Epithelial cell of esophagus (primary cell): Measurements from ENCODE around the gene MON2.

Experiments used
- DNase-seq: peaks from one replicate; pipeline ENCODE4 v3.0.0; 2010; ENCODE audit warnings: low read depth
- H3K4me3 ChIP-seq: 2 replicates; pipeline ENCODE4 v1.5.1; 2011; ENCODE audit warnings: mild to moderate bottlenecking, low read length, control low read depth
- TF ChIP-seq, protein P1 (sequence below): IDR thresholded peaks from 2 replicates; pipeline ENCODE4 v1.5.1; 2011; ENCODE audit warnings: low read depth, mild to moderate bottlenecking, low read length, control low read depth, inconsistent platforms; ENCODE audit not compliant: insufficient read depth; ENCODE audit errors: missing control alignments

MON2 gene, protein sequence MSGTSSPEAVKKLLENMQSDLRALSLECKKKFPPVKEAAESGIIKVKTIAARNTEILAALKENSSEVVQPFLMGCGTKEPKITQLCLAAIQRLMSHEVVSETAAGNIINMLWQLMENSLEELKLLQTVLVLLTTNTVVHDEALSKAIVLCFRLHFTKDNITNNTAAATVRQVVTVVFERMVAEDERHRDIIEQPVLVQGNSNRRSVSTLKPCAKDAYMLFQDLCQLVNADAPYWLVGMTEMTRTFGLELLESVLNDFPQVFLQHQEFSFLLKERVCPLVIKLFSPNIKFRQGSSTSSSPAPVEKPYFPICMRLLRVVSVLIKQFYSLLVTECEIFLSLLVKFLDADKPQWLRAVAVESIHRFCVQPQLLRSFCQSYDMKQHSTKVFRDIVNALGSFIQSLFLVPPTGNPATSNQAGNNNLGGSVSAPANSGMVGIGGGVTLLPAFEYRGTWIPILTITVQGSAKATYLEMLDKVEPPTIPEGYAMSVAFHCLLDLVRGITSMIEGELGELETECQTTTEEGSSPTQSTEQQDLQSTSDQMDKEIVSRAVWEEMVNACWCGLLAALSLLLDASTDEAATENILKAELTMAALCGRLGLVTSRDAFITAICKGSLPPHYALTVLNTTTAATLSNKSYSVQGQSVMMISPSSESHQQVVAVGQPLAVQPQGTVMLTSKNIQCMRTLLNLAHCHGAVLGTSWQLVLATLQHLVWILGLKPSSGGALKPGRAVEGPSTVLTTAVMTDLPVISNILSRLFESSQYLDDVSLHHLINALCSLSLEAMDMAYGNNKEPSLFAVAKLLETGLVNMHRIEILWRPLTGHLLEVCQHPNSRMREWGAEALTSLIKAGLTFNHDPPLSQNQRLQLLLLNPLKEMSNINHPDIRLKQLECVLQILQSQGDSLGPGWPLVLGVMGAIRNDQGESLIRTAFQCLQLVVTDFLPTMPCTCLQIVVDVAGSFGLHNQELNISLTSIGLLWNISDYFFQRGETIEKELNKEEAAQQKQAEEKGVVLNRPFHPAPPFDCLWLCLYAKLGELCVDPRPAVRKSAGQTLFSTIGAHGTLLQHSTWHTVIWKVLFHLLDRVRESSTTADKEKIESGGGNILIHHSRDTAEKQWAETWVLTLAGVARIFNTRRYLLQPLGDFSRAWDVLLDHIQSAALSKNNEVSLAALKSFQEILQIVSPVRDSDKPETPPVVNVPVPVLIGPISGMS (N-terminal part only)

DNA sequence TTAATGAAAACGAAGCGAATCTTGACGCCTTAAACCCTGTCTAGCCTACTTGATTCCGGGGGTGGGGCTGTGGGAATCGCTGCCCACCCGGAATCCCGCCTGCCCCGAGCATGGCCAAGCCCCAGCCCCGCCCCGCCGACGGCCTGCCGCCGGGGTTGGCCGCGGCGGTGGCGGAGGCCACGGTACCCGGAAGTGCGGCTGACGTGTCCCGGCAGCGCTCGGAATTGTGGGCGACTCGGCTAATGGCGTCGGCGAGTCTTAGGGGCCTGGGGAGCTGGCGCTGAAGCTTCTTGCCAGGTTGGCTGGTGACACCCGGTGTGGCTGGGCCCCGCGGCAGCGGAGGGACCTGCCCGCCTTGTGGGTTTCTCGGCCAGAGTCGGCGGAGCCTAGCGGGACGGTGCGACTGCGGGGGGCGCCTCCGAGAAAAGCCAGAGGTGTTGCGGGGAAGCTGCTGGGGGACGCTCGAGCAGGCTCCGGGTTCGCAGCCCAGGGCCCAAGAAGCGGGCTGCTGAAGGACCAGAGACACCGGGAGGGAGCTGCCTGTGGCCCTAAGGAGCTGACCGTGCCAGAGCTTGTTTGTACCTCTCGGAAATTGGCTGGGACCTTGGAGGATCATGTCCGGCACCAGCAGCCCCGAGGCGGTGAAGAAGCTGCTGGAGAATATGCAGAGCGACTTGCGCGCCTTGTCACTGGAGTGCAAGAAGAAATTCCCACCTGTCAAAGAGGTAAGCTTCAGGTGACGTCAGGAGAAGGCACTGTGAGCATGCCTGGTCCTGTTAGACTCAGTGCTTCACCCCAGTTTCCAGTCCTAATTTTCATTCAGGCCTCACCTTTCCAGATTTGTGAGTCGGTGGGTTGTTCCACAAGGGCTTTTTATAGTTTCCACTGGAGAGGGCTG lies at the start of gene MON2:
TSS of gene MON2 (plus strand) at position 233 of the 898 bp plus-strand sequence. CDS start at position 615, 382 bp downstream.
- DNase-seq: peak; percentile 86
- TF ChIP-seq, protein P1, sequence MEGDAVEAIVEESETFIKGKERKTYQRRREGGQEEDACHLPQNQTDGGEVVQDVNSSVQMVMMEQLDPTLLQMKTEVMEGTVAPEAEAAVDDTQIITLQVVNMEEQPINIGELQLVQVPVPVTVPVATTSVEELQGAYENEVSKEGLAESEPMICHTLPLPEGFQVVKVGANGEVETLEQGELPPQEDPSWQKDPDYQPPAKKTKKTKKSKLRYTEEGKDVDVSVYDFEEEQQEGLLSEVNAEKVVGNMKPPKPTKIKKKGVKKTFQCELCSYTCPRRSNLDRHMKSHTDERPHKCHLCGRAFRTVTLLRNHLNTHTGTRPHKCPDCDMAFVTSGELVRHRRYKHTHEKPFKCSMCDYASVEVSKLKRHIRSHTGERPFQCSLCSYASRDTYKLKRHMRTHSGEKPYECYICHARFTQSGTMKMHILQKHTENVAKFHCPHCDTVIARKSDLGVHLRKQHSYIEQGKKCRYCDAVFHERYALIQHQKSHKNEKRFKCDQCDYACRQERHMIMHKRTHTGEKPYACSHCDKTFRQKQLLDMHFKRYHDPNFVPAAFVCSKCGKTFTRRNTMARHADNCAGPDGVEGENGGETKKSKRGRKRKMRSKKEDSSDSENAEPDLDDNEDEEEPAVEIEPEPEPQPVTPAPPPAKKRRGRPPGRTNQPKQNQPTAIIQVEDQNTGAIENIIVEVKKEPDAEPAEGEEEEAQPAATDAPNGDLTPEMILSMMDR: no peak
- H3K4me3 ChIP-seq: peak within 1 kb of the TSS; percentile 96

- H3K4me3 ChIP-seq: no peak overlapping the region
- TF ChIP-seq, protein P1: no peak
- DNase-seq: no peak
These were observed 40.5 kb upstream of the MON2 start for GRCh38 chr12:62426089-62426488.

GRCh38 chr12:62429457-62429856 lies 37.2 kb upstream of the MON2 start:
- TF ChIP-seq, protein P1: no peak
- H3K4me3 ChIP-seq: no peak overlapping the region
- DNase-seq: no peak

- TF ChIP-seq, protein P1: no peak
- DNase-seq: peak; percentile 48
These were observed 31.9 kb upstream of the MON2 start for GRCh38 chr12:62434494-62435302.

DNA sequence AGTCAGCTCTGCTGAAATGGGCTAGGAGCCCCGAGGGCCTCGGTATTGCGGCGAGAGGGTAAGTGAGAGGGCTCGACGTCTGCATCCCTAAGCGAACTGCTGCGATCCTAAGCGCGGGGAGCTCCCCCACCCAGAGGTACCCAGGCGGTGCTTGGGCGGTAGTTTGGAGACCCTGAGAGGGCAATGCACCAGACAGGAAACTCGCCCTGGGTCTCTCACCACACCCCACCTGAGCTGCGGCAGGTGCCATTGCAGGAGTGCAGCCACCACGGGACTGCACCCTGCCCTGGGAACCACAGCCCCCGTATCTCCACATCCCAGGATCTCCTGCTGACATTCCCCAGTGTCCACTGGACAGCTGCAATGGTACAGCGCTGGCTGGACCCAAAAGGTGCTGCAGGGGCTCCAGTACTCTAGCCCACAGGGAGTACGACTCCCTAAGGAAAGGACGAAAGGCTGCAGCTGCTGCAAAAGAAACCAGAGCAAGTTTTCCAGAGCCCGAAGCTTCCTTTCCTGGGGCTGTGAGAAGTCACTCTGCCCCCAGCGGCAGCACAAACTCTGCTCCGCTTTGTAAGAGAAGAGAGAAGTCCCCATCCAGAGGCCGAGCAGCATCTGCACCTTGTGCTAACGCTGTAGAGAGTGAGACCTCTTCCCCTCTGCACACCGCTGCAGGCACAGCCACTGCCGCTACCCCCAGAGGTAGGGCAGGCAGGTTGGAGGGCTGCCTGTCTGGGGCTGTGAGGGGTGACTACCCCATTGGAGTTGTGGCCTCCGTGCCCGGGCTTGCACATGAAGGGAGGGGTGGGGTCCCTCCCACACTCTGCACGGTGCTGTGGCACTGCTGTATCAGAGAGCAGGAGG lies 31.1 kb upstream of the MON2 start:
- TF ChIP-seq, protein P1: peak; percentile 53
- peak overlapping the region; percentile 31 for H3K4me3 ChIP-seq
- DNase-seq: peak; percentile 33

More at GRCh38 chr12:62434494-62435302, 31.9 kb upstream of the MON2 start:
- H3K4me3 ChIP-seq: peak overlapping the region; percentile 31
